Gastroesophageal sphincter (tissue), 3 donors: ENCODE data around the gene NANS.

ENCODE experiments used
- EP300 ChIP-seq: sonication (generic); formaldehyde crosslinking; IDR thresholded peaks from one replicate; pipeline ENCODE4 v1.6.1; 2017; ENCODE audit warnings: antibody characterized with exemption, mild to moderate bottlenecking
- POLR2AphosphoS5 ChIP-seq: sonication (generic); formaldehyde crosslinking; IDR thresholded peaks from one replicate; pipeline ENCODE4 v1.6.1; 2017; ENCODE audit warnings: antibody characterized with exemption
- TF ChIP-seq, protein P1 (sequence below), 4 experiments: fragments of 200-600 bp in 2 of 4; fragments of 450-650 bp in 2 of 4; sonication (generic) in 1 of 4; IDR thresholded peaks; one replicate each; pipeline ENCODE4 v1.5.1; 2017 to 2019; ENCODE audit warnings: antibody characterized with exemption in 4 of 4, mild to moderate bottlenecking in 2 of 4, moderate library complexity in 2 of 4

DNA sequence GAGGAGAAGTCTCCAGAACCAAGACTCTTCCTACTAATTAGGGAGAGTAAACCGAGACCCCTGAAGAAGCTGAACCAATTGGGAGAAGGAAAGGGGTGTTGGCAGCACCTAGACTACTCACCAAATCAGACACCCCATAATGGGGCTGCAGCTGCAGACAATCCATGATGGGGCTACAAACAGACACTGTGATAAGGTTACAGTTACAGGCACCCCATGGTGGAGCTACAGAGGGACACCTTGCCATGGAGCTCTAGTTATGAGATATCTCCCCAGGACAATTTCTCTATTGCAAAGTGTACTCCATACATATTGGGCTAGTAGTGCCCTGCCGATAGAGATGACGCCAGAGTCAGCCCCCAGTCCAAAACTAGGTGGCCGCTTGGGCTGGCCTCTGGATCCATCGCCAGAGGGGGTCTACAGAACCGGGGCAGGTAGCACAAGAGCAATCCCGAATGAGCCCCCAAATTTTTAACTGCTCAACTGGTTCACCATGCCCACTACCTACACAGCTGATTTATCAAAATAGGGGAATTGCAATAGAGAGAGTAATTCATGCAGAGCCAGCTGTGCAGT is 2.1 kb upstream of the NANS start:
- TF ChIP-seq POLR2AphosphoS5 (no peak), EP300 (no peak)
- TF ChIP-seq, protein P1, sequence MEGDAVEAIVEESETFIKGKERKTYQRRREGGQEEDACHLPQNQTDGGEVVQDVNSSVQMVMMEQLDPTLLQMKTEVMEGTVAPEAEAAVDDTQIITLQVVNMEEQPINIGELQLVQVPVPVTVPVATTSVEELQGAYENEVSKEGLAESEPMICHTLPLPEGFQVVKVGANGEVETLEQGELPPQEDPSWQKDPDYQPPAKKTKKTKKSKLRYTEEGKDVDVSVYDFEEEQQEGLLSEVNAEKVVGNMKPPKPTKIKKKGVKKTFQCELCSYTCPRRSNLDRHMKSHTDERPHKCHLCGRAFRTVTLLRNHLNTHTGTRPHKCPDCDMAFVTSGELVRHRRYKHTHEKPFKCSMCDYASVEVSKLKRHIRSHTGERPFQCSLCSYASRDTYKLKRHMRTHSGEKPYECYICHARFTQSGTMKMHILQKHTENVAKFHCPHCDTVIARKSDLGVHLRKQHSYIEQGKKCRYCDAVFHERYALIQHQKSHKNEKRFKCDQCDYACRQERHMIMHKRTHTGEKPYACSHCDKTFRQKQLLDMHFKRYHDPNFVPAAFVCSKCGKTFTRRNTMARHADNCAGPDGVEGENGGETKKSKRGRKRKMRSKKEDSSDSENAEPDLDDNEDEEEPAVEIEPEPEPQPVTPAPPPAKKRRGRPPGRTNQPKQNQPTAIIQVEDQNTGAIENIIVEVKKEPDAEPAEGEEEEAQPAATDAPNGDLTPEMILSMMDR (IDR thresholded peaks at IDR 0.05), result no peak
